IPS DF 4.7 (cell line): ENCODE data around the gene SEC22C.

Experiments
- DNase-seq: peaks from one replicate; pipeline ENCODE4 v3.0.0-alpha.2; 2013; ENCODE audit warnings: low spot score; ENCODE audit errors: extremely low read depth

SEC22C gene

DNA sequence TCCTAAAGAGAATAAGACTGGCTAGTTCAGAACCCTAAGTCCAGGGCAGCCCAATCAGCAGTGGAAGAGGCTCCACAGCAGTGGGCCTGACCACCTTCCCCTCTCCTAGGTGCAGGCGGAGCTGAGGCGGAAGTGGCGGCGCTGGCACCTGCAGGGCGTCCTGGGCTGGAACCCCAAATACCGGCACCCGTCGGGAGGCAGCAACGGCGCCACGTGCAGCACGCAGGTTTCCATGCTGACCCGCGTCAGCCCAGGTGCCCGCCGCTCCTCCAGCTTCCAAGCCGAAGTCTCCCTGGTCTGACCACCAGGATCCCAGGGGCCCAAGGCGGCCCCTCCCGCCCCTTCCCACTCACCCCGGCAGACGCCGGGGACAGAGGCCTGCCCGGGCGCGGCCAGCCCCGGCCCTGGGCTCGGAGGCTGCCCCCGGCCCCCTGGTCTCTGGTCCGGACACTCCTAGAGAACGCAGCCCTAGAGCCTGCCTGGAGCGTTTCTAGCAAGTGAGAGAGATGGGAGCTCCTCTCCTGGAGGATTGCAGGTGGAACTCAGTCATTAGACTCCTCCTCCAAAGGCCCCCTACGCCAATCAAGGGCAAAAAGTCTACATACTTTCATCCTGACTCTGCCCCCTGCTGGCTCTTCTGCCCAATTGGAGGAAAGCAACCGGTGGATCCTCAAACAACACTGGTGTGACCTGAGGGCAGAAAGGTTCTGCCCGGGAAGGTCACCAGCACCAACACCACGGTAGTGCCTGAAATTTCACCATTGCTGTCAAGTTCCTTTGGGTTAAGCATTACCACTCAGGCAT, 45.6 kb downstream of the SEC22C start:
- DNase-seq: peak; percentile 78

DNA sequence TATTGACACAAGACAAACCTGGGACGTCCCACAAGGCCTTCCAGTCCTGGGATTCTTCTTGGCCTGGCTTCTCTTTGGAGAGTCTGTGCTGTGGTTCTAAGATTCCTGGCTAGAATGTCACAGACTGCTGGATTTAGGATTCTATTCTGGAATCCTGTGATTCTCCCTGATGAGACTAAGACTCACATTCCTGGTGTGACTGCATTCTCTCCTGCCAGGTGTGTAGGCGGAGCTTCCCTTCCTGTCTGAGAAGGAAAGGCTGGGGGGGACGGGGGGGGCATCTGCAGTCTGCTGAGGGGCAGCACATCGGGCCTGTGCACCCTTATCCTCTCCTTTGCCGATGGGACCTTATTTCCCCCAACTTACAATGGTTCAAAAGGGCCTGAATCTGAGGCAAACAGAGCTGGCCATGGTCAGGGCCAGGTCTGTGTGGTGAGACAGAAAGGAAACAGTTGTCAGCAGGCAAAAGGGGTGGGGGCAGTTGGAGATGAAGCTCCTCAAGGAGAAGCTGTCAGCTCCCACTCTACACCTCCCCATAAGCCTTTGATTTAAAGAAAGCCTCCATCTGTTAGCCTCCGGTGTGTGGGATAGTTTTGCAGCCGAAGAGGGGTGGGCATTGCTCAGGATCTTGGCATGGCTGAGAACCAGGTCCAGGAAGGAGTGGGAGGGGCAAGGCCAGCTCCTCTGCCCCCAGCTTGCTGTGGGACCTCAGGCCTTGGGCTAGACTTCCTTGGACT, 48.4 kb downstream of the SEC22C start:
- DNase-seq: no peak

DNA sequence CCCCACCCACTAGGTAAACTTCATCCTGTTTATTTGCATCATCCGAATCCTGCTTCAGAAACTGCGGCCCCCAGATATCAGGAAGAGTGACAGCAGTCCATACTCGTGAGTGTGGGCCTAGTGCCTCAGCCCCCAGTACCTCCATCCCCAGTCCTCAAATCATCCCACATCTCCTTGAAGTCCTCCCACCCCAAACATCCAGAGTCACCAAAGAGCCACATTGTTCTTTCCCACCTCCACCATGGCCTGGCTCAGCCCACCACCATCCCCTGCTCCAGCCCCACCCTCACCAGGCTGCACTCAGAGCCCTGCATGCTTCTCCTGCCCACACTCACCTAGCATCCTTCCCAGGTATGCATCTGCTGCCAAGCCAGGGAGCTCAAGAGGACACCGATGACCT, 49.5 kb downstream of the SEC22C start:
- no peak for DNase-seq

DNA sequence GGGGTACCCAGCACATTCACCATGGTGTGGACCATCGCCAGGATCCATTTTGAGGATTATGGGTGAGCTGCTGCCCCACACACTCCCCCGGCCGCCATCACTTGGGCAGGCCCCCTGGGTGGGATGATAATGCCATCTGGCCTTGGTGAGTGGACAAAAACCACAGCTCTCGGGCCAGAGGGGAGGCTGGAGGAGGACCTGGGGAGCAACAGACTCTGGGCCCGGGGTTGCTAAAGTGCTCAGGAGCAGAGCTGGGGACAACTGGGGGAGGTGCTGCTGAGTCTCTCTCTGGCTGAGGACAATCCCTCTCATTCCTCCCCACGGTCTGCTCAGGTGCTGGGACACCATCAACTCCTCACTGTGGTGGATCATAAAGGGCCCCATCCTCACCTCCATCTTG, 50.3 kb downstream of the SEC22C start:
- no peak for DNase-seq

DNA sequence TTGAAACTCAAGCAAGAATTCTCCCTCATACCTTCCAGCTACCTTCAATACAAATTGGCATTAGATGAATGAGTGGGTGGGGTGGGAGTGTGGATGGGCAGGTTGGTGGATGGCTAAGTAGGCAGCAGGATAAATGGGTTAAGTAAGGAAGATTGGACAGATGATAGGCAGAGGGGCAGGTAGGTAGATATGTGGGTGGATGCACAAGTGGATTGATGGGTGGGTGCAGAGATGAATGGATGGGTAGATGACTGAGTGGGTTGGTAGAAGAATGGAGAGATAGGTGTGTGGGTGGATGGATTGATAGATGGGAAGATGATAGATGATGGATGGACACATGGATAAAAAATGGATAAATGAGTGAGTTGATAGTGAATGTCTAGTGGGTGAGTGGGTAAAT, 51.7 kb downstream of the SEC22C start:
- no peak for DNase-seq

DNA sequence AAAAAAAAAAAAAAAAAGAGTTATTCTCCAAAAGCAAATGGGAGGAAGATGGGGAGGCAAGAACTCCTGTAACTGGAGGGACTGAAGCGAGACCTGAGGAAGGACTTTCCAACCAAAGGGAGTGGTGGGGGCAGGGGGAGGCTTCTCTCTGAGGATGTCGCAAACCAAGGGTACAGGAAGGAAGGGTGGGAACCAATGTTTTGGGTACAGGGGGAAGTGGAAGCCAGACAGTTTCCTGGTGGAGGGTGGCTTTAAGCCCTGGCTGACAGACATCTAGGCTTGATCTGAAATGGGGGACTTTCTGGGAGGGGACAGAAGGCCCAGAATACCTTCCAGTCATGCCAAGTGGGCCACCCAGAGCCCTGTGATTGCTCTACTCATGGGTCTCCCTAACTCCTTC, 52.3 kb downstream of the SEC22C start:
- no peak for DNase-seq

DNA sequence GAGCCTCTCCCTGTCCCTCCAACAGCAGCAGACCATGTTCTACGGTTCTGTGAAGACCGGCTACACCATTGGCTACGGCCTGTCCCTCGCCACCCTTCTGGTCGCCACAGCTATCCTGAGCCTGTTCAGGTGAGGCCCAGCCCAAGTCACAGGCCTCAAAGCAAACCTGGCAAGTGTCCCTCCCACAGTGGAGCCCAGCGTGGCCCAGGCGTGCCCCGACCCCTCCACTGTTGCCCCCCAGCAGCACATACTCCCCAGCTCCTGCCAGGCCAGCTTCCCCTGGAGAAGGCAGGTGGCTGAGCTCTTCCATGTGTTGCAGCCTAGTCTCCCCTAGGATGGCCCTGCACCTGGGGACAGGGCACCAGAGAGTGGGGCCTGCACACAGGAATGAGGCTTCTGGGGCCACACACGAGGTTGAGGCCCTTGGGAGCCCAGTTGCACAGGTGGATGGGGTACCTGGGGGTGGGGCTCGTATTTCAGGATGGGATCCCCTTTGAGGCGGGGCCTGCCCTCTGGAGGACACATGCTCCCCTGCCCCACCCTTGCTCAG, 54.3 kb downstream of the SEC22C start:
- DNase-seq: no peak

DNA sequence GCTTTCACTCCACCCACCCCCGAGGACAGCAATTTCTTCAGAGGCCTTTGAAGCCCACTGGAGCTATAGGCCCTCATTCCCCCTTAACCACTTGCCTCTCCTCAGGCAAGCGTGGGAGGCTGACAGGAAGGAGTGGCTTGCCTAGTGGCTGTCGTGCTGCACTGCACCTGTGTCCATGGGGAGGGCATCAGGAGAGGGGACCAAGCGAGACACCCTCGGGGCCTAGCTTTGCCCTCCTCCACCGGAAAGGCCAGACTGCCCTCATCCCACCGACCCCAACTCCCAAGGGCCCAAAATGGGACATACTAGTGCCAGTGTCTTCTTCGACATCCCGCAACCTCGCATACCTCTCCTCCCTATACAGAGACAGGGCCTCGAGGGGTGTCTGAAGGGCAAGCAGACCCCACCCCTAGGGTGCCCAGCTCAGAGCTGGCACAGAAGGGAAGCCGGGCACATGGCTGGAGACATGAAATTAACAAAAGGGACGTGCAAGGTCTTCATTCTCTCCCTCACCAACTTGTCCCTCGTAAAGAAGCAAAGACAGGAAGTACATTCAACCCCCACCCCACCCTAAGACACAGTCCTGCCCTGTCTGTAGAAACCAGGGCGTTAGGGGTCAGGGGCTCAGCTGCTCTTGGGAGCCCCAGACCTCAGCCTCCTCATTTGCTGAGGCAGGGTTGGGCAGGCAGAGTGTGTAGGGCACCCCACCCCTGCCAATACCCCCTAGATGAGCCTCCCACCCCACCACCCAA, 55.0 kb downstream of the SEC22C start:
- no peak for DNase-seq

DNA sequence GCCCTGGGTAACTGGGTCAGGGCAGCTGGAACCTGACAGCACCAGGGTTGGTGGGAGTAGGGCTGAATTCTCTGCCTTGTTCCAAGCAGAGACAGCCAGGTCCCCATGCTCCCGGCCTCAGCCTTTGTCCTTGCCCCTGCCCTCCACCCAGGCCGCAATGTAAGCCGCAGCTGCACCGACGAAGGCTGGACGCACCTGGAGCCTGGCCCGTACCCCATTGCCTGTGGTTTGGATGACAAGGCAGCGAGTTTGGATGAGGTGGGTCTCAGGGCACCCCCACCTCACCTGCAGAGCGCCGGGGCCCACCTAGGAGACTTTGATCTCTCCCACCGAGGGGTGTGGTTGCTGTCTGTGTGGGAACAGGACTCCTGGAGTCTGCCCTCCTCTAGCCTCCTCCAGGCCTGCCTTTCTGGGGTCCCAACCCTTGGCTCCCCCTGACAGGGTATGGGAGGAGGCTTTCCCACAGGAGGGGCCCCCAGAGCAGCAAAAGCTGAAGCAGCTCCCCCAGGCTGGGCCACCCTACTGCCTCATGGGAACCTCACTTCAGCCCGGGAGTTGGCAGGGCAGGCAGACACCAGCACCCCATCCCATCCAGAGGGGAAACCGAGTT, 55.9 kb downstream of the SEC22C start:
- DNase-seq: no peak

DNA sequence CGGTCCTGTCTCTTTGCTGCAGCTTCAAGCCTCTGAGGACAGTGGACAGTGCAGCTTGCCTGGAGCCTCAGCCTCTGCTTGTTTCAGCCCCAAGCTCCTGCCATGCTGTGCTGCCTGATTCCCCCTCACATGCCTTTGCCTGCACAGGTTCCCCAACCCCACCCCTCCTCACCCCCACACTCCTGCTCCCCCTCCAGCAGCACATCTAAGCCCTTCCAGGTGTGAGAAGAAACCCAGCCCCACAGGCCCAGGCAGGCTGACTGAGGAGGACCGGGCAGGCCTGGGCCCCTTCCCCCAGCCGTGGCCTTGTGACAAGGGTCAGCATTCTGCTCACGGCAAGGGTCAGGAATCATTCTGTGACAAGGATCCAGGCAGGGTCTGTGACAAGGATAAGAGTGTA, 56.6 kb downstream of the SEC22C start:
- DNase-seq: no peak

DNA sequence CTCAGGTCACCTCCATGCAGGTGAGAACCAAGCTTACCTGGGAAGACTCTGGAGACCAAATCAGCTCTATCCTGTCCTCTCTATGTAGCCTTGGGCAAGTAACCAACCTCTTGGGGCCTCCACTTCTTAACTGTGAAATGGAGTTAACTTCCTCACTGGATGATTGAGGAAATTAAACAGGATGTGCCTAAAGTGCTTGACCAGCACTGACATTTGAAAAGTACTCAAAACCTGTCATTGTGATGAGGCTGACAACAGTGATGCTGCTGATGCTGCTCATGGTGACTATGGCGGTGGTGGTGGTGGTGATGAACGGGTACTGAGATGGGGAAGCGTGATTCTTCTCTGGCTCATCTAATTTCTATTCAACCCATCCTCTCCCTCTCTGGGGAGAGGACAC, 57.0 kb downstream of the SEC22C start:
- DNase-seq: no peak

DNA sequence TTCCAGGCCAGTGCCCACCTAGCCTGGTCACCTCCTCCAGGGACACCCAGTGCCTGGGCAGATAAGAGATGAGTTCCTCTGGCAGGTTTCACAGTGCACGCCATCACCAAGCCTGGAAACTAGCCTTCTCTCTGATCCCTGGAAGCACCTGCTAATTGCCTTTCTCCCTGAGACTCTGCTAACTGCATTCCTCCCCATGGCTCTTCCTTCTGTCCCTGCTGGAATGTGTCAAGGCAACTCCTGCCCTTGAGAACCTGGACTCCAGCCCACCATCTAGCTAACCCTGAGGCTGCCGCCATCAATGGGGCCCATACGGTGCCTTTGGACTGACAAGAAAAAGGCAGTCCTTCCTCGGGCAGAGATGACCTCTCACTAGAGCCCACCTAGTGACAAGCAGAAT, 60.9 kb downstream of the SEC22C start:
- DNase-seq: no peak

DNA sequence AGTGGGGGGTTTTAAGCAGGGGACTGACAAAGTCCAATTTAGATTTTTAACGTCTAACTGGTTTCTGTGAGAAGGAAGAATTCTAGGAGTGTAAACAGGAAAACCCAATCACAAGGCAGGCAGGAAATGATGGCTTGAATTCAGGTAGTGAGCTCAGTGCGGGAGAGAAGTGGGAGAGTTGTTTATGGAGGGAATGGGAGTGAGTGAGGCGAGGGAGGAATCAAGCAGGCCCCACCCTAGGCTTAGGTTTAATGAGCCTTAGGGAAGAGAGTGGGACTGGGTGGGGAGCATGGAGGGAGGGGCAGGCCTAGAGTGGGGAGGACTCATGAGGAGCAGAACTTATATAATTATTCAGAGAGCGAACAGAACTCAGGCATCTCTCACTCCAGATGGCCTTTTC, 61.4 kb downstream of the SEC22C start:
- DNase-seq: no peak

DNA sequence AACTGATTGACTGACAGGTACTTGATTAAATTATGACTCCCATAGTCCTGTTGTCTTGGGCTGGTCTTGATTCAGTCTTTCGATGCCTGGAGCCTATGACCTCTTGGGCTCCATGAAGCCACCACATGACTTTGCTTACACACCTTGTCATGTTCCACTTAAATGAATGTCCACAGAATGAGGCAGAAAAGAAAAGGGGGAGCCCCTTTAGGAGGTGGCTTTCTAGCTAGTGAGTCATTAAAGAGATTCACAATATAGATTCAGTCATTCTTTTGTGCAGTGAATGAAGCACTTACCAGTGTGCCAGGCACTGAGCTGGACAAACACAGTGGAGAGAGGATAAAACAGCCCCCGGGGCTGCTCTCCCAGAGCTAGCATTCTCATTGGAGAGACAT, 62.2 kb downstream of the SEC22C start:
- DNase-seq: no peak

DNA sequence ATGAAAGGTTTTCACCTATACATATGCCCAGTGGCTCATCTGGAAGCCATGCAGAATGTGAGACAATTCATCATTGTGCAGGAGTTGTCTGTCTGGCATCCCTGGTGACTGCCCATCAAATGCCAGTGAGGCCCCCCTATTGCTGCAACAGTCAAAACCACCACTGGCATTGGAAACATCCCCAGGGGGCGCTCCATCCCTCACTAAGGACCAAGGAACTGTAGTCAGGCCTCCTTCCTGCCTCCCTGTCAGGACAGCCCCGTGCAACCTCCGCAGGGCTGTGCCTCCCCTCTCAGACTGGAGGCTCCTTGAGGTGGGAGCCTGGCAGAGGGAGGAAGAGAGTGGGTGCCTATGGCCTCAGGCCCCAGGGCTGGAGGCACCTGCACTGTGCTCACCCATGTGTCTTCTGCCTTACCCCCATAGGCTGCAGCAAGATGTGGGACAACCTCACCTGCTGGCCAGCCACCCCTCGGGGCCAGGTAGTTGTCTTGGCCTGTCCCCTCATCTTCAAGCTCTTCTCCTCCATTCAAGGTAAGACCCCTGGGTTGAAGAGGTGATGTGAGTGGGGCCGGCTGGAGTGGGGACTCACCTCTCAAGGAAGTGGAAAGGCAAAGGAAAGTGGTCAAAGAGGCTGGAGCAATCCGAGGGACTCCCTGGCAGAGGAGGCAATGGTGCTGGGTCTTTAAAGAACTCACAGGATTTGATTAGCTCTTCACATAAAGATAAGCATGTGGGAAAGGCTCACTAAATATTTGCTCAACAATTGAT, 62.8 kb downstream of the SEC22C start:
- DNase-seq: no peak

DNA sequence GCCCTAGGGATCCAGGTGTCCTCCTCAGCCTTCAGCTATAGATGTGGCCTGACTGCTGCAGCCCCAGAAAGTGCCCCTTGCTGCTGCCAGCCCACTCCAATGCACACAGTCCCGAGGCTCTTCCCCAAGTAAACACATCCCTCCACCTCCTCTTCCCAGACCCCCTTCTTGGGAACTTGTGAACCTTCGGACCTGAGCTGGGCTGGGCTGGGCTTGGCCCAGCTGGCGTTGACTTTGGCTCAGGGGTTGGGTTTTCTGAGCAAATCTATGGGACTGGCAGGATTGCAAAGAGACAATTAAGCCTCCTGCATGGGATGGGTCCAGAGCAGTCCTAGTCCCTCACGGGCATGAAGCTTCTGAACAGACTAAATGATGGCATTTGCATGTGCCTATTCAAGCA, 64.7 kb downstream of the SEC22C start:
- DNase-seq: no peak

DNA sequence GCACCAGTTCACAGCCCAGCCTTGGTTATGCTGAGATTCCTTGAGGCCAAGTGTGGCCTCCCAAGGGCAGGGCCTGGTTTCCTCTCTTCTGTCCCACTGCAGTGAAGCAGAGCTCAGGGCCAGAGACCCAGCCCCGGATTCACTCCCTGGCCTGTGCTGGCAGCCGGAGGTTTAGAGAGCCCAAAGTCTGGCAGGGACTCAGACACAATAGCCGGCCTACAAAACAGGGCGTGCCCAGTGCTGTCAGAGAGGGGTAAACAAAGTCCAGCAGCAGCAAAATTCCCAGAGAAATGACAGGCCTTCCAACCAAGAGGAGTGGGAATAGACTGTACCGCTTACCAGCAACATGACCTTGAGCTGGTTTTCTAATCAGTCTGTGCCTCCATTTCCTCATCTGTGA, 65.3 kb downstream of the SEC22C start:
- DNase-seq: no peak

DNA sequence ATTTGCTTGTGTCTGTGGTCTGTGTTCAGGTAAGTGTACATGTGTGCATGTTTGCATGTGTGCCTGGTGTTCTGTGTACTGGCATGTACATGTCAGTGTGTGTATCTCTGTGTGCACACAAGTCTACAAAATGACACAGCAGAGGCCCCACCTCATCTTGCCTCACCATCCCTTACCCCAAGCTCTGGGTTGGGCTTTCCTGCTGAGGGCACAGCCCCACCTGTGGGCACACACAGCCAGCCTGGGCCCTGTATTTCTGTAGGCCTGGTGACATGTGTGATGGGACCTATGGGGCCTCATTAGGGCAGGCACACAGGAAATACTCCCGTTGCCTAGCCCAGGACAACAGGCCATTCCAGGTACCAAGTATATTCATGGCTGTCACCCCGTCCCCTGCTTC, 65.8 kb downstream of the SEC22C start:
- DNase-seq: no peak

DNA sequence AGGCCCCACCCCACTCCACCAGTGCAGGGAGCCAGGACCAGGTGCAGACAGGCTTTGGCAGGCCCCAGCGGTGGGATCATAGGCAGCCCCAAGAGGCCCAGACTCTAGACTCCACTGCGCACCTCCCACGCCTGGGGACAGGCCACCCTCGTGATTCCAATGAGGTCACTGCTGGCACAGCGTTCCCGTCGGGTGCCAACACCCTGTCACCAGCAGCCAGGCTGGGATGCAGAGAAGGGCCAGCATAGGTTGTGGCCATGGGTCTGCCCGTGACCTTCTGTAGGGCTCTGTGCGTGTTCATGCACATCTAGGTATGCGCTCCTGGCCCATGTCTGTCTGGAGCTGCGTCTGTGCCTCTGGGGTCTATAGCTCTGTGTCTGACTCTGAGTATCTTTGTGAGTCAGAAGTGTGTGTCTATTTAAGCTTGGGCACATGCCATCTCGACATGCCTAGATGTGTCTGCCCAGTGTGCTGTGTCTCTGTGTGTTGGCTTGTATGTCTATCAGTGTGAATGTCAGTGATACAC, 66.3 kb downstream of the SEC22C start:
- DNase-seq: no peak

DNA sequence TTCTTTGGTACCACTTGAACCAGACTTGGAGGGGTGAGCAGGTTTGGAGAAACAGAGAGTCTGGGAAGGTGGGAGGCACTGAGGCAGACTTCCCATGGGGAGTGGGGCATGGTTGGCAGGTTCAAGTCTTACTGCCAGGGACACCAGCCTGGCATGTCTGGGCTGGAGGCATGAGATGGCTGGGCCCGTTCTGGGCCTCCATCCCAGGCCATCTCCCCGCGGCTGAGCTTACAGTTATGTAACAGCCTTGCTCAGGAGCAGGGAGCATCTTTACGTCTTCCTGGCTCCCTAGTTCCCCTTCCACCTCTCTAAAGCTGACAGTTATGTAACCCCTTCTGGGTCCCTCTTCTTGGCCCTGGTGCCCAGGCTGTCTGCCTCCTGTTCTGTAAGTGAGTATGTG, 66.9 kb downstream of the SEC22C start:
- no peak for DNase-seq

DNA sequence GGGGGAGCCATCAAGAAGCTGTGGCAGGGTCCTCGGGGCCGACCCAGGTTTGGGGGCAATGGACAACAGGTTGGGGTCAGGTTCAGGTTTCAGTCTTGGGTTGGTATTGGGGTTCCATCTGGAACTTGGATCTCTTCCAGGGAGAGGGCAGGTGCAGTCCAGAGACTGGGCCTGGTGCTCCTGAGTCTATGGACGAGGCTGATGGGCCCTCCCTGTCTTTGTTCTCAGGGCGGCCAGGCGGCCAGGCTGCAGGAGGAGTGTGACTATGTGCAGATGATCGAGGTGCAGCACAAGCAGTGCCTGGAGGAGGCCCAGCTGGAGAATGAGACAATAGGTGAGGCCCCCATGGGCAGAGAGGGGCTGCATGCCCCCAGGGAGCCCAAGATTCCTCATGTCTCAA, 68.2 kb downstream of the SEC22C start:
- no peak for DNase-seq
